SK-N-SH (cell line): ENCODE results near the gene ITM2B. TPM values are rescaled to one million over a fixed set of nuclear protein-coding genes. Genes with fewer than 3 reads are reported as not detected.

Source experiments
- CTCF ChIA-PET: fragments of 300-600, 350-600 bp; formaldehyde crosslinking; extraction: SDS; loops from one replicate; lab custom pipeline; 2021; lab: Yijun Ruan, JAX
- POLR2A ChIA-PET: fragments of 350-600 bp; sonication (Branson Sonifier 250); formaldehyde crosslinking; extraction: SDS; loops from one replicate; lab custom pipeline; 2020; ENCODE audit warnings: antibody characterized with exemption, inconsistent platforms; lab: Yijun Ruan, JAX
- DNase-seq: peaks from one replicate; pipeline ENCODE4 v3.0.0; 2012
- H2AFZ ChIP-seq: fragments of 200-600 bp; sonication (generic); 2 replicates; pipeline ENCODE4 v1.8.1; 2016; ENCODE audit warnings: antibody characterized with exemption, mild to moderate bottlenecking, low read depth
- H3F3A ChIP-seq: fragments of 200-600 bp; sonication (generic); replicated peaks from 2 replicates; pipeline ENCODE3; 2016; ENCODE audit warnings: antibody characterized with exemption, mild to moderate bottlenecking; ENCODE audit not compliant: insufficient read depth
- H3K27ac ChIP-seq, 2 experiments: fragments of 200-500 bp in 1 of 2; fragments of 200-600 bp in 1 of 2; sonication (Bioruptor generic) in 1 of 2; sonication (generic), shearing (Covaris generic) in 1 of 2; 2 replicates each; pipeline versions ENCODE4 v1.5.1 to v1.6.1; 2014 to 2016; ENCODE audit warnings: low read depth in 2 of 2, inconsistent platforms in 1 of 2, low read length in 1 of 2, mild to moderate bottlenecking in 1 of 2, mixed read lengths in 1 of 2
- H3K27me3 ChIP-seq: fragments of 200-600 bp; sonication (generic), shearing (Covaris generic); 2 replicates; pipeline ENCODE4 v1.6.1; 2016; ENCODE audit warnings: mixed run types; ENCODE audit not compliant: insufficient read depth
- H3K36me3 ChIP-seq, 2 experiments: fragments of 200-500 bp in 1 of 2; fragments of 200-600 bp in 1 of 2; sonication (Bioruptor generic) in 1 of 2; sonication (generic) in 1 of 2; replicated peaks in 1 of 2; 2 replicates each; pipeline versions ENCODE3 to v1.5.1; 2014 to 2016; ENCODE audit warnings: low read length in 1 of 2, mild to moderate bottlenecking in 1 of 2; ENCODE audit not compliant: insufficient read depth in 2 of 2, control insufficient read depth in 1 of 2
- H3K4me1 ChIP-seq, 2 experiments: fragments of 200-500 bp in 1 of 2; fragments of 200-600 bp in 1 of 2; sonication (Bioruptor generic) in 1 of 2; sonication (generic), shearing (Covaris generic) in 1 of 2; 2 replicates each; pipeline versions ENCODE4 v1.5.1 to v1.6.1; 2014 to 2016; ENCODE audit warnings: low read depth in 1 of 2, low read length in 1 of 2, mixed run types in 1 of 2; ENCODE audit not compliant: insufficient read depth in 2 of 2, control insufficient read depth in 1 of 2
- H3K4me2 ChIP-seq: fragments of 200-600 bp; sonication (generic), shearing (Covaris generic); 2 replicates; pipeline ENCODE4 v1.6.1; 2017; ENCODE audit warnings: mixed run types
- H3K4me3 ChIP-seq, 2 experiments: fragments of 200-500 bp in 1 of 2; fragments of 200-600 bp in 1 of 2; sonication (Bioruptor generic) in 1 of 2; sonication (generic), shearing (Covaris generic) in 1 of 2; 2 replicates each; pipeline versions ENCODE4 v1.5.1 to v1.8.1; 2014 to 2016; ENCODE audit warnings: low read depth in 2 of 2, inconsistent platforms in 1 of 2, low read length in 1 of 2, mild to moderate bottlenecking in 1 of 2, mixed read lengths in 1 of 2, moderate library complexity in 1 of 2
- H3K79me2 ChIP-seq: fragments of 200-600 bp; sonication (generic); 2 replicates; pipeline ENCODE4 v1.8.1; 2017; ENCODE audit warnings: mild to moderate bottlenecking; ENCODE audit not compliant: insufficient read depth
- H3K9ac ChIP-seq: fragments of 200-600 bp; sonication (generic); 2 replicates; pipeline ENCODE4 v1.6.1; 2017; ENCODE audit warnings: mixed run types
- H3K9me2 ChIP-seq: fragments of 200-600 bp; sonication (generic); 2 replicates; pipeline ENCODE4 v1.6.1; 2017; ENCODE audit warnings: mixed run types
- H3K9me3 ChIP-seq: fragments of 200-600 bp; sonication (generic); 2 replicates; pipeline ENCODE4 v1.6.1; 2017; ENCODE audit warnings: mixed run types, mild to moderate bottlenecking, moderate library complexity
- H4K20me1 ChIP-seq: fragments of 200-600 bp; sonication (generic); 2 replicates; pipeline ENCODE4 v1.6.1; 2017; ENCODE audit warnings: mild to moderate bottlenecking, mixed run types; ENCODE audit not compliant: insufficient read depth
- ELF1 ChIP-seq: IDR thresholded peaks from 2 replicates; pipeline ENCODE4 v1.4.0; 2012
- EP300 ChIP-seq, 2 experiments: IDR thresholded peaks; 2 replicates each; pipeline versions ENCODE4 v1.4.0 to v1.6.1; 2012; ENCODE audit warnings: borderline replicate concordance in 1 of 2, low read depth in 1 of 2, low read length in 1 of 2
- EZH2phosphoT487 ChIP-seq: fragments of 200-600 bp; sonication (generic); IDR thresholded peaks from 2 replicates; pipeline ENCODE4 v1.6.1; 2017; ENCODE audit warnings: low read depth, mixed run types, mild to moderate bottlenecking, antibody characterized with exemption, moderate library complexity, borderline replicate concordance
- FOSL2 ChIP-seq: IDR thresholded peaks from 2 replicates; pipeline ENCODE4 v1.4.0; 2012; ENCODE audit warnings: low read depth, mild to moderate bottlenecking, moderate library complexity, borderline replicate concordance
- FOXM1 ChIP-seq: IDR thresholded peaks from 2 replicates; pipeline ENCODE4 v1.4.0; 2012; ENCODE audit warnings: low read depth, mild to moderate bottlenecking
- GABPA ChIP-seq: IDR thresholded peaks from 2 replicates; pipeline ENCODE4 v1.4.0; 2012; ENCODE audit warnings: low read depth, mild to moderate bottlenecking
- GATA2 ChIP-seq: sonication (generic); formaldehyde crosslinking; IDR thresholded peaks from 2 replicates; pipeline ENCODE4 v1.5.0; 2020; ENCODE audit warnings: mild to moderate bottlenecking, missing genetic modification reagents
- JUND ChIP-seq: IDR thresholded peaks from 2 replicates; pipeline ENCODE4 v1.4.0; 2012
- NFIC ChIP-seq: IDR thresholded peaks from 2 replicates; pipeline ENCODE4 v1.4.0; 2012; ENCODE audit warnings: borderline replicate concordance
- POLR2AphosphoS5 ChIP-seq: IDR thresholded peaks from 2 replicates; pipeline ENCODE4 v1.6.1; 2012; ENCODE audit warnings: low read depth, low read length
- RAD21 ChIP-seq: IDR thresholded peaks from 2 replicates; pipeline ENCODE4 v1.6.1; 2012; ENCODE audit warnings: mild to moderate bottlenecking, low read length
- RCOR1 ChIP-seq: fragments of 150-350 bp; IDR thresholded peaks from 2 replicates; pipeline ENCODE4 v1.6.1; 2017; ENCODE audit warnings: antibody characterized with exemption, low read length
- RFX5 ChIP-seq: IDR thresholded peaks from 2 replicates; pipeline ENCODE4 v1.6.1; 2012; ENCODE audit warnings: mild to moderate bottlenecking, improper control_type of control experiment, low read length
- TCF12 ChIP-seq: IDR thresholded peaks from 2 replicates; pipeline ENCODE4 v1.4.0; 2012
- TEAD4 ChIP-seq: IDR thresholded peaks from 2 replicates; pipeline ENCODE4 v1.4.0; 2012; ENCODE audit warnings: mild to moderate bottlenecking, borderline replicate concordance; ENCODE audit not compliant: insufficient read depth
- YY1 ChIP-seq: IDR thresholded peaks from 2 replicates; pipeline ENCODE4 v1.4.0; 2012; ENCODE audit warnings: low read depth, mild to moderate bottlenecking
- WGBS: methylation state at CpG from one replicate; pipeline ENCODE4 v1.1.6; 2017; ENCODE audit warnings: low lambda C conversion rate; 5-methylcytosine and 5-hydroxymethylcytosine counted together
- polyA plus RNA-seq, 3 experiments: library from polyadenylated mRNA; depleted of rRNA; stranded (reverse); fragments of >200 nt; gene quantifications; 2 replicates each; pipeline ENCODE4 v1.2.3, GENCODE V29; 2012
- TF ChIP-seq, protein P1 (sequence below): IDR thresholded peaks from 2 replicates; pipeline ENCODE4 v1.6.1; 2012; ENCODE audit warnings: mild to moderate bottlenecking, low read depth, low read length, moderate library complexity
- TF ChIP-seq, protein P2 (sequence below): IDR thresholded peaks from 2 replicates; pipeline ENCODE4; 2012
- TF ChIP-seq, protein P3 (sequence below): IDR thresholded peaks from 2 replicates; pipeline ENCODE4 v1.4.0; 2012; ENCODE audit warnings: low read depth, borderline replicate concordance
- TF ChIP-seq, protein P4 (sequence below): fragments of 150-350 bp; IDR thresholded peaks from 2 replicates; pipeline ENCODE4 v1.6.1; 2017; ENCODE audit warnings: antibody characterized with exemption, low read length, low read depth, borderline replicate concordance

The ITM2B gene
- polyA plus RNA-seq, 1 of the 3 experiments (the other 2 are of a cell fraction): 184 TPM

DNA sequence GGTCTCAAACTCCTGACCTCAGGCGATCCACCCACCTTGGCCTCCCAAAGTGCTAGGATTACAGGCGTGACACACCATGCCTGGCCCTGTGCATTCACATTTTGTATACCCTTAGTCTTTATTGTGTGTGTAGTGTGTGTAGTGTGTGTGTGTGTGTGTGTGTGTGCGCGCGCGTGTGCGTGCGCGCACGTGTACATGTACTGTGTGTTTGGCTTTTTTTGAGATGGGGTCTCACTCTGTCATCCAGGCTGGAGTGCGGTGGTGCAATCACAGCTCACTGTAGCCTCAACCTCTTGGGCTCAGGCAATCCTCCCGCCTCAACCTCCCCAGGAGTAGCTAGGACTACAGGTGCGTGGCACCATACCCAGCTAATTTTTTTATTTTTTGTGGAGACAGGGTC, 22.1 kb downstream of the ITM2B start:
- POLR2A ChIA-PET: no interaction called here
- Histone ChIP-seq H3K79me2 (peaks cover 36% of the 10 kb centered on the region), H3K36me3 (peaks cover 52 to 56% of the 10 kb centered on the region in 2 experiments), H3K27ac (no peak overlapping the region), H3F3A (peaks cover under 1% of the 10 kb centered on the region), H3K4me2 (no peak overlapping the region), H3K4me1 (no peaks in the 10 kb centered on the region; a peak in 2 of 4 replicates), H3K9me3 (no peaks in the 10 kb centered on the region), H4K20me1 (no peaks in the 10 kb centered on the region; the same call in 1 of the 2 replicates), H3K4me3 (no peak overlapping the region), H3K9me2 (no peaks in the 10 kb centered on the region), H2AFZ (no peak overlapping the region), H3K9ac (no peak overlapping the region), H3K27me3 (no peaks in the 10 kb centered on the region)
- WGBS: 96% methylated on average over 13 of the region's 13 CpGs
- no peak for DNase-seq
- CTCF ChIA-PET: no interaction called here
- TF ChIP-seq YY1 (no peak), FOSL2 (no peak), EP300 (IDR thresholded peaks at IDR 0.05; ENCODE audit: borderline replicate concordance in 1 of 2, low read depth in 1 of 2, low read length in 1 of 2) (no peak), POLR2AphosphoS5 (no peak), ELF1 (no peak)
- TF ChIP-seq, protein P1, sequence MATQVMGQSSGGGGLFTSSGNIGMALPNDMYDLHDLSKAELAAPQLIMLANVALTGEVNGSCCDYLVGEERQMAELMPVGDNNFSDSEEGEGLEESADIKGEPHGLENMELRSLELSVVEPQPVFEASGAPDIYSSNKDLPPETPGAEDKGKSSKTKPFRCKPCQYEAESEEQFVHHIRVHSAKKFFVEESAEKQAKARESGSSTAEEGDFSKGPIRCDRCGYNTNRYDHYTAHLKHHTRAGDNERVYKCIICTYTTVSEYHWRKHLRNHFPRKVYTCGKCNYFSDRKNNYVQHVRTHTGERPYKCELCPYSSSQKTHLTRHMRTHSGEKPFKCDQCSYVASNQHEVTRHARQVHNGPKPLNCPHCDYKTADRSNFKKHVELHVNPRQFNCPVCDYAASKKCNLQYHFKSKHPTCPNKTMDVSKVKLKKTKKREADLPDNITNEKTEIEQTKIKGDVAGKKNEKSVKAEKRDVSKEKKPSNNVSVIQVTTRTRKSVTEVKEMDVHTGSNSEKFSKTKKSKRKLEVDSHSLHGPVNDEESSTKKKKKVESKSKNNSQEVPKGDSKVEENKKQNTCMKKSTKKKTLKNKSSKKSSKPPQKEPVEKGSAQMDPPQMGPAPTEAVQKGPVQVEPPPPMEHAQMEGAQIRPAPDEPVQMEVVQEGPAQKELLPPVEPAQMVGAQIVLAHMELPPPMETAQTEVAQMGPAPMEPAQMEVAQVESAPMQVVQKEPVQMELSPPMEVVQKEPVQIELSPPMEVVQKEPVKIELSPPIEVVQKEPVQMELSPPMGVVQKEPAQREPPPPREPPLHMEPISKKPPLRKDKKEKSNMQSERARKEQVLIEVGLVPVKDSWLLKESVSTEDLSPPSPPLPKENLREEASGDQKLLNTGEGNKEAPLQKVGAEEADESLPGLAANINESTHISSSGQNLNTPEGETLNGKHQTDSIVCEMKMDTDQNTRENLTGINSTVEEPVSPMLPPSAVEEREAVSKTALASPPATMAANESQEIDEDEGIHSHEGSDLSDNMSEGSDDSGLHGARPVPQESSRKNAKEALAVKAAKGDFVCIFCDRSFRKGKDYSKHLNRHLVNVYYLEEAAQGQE: no peak
- TF ChIP-seq, protein P2, sequence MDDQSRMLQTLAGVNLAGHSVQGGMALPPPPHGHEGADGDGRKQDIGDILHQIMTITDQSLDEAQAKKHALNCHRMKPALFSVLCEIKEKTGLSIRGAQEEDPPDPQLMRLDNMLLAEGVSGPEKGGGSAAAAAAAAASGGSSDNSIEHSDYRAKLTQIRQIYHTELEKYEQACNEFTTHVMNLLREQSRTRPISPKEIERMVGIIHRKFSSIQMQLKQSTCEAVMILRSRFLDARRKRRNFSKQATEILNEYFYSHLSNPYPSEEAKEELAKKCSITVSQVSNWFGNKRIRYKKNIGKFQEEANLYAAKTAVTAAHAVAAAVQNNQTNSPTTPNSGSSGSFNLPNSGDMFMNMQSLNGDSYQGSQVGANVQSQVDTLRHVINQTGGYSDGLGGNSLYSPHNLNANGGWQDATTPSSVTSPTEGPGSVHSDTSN: no peak
- TF ChIP-seq, protein P3, sequence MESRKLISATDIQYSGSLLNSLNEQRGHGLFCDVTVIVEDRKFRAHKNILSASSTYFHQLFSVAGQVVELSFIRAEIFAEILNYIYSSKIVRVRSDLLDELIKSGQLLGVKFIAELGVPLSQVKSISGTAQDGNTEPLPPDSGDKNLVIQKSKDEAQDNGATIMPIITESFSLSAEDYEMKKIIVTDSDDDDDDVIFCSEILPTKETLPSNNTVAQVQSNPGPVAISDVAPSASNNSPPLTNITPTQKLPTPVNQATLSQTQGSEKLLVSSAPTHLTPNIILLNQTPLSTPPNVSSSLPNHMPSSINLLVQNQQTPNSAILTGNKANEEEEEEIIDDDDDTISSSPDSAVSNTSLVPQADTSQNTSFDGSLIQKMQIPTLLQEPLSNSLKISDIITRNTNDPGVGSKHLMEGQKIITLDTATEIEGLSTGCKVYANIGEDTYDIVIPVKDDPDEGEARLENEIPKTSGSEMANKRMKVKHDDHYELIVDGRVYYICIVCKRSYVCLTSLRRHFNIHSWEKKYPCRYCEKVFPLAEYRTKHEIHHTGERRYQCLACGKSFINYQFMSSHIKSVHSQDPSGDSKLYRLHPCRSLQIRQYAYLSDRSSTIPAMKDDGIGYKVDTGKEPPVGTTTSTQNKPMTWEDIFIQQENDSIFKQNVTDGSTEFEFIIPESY: no peak

DNA sequence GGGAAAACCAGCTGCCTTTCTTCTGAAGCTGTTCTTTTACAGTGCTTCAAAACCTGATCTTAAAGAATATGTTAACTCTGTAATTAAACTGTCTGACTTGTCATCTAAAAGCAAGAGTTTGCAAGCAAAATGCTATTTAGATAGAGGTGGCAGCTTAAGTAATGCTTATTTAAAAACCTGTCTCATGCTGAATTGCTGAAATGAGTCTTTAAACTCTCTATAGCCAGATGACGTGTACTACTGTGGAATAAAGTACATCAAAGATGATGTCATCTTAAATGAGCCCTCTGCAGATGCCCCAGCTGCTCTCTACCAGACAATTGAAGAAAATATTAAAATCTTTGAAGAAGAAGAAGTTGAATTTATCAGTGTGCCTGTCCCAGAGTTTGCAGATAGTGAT, 22.9 kb downstream of the ITM2B start:
- H3K27me3 ChIP-seq: no peaks in the 10 kb centered on the region
- no peak overlapping the region for H3K9ac ChIP-seq
- no peak overlapping the region for H3K4me3 ChIP-seq
- no peak overlapping the region for H3K27ac ChIP-seq
- no peak overlapping the region for H3K4me2 ChIP-seq
- H4K20me1 ChIP-seq: no peaks in the 10 kb centered on the region; the same call in 1 of the 2 replicates
- POLR2A ChIA-PET: no interaction called here
- no peaks in the 10 kb centered on the region; a peak in 2 of 4 replicates for H3K4me1 ChIP-seq
- no peaks in the 10 kb centered on the region for H3F3A ChIP-seq
- H2AFZ ChIP-seq: no peak overlapping the region
- WGBS: 83% methylated on average over 1 of the region's 1 CpG
- H3K9me3 ChIP-seq: no peaks in the 10 kb centered on the region
- no peaks in the 10 kb centered on the region for H3K9me2 ChIP-seq
- peaks cover 27% of the 10 kb centered on the region; the same call in 1 of the 2 replicates for H3K79me2 ChIP-seq
- peaks cover 58 to 62% of the 10 kb centered on the region in 2 experiments for H3K36me3 ChIP-seq
- DNase-seq: no peak
- CTCF ChIA-PET: no interaction called here
- TF ChIP-seq RFX5 (no peak), FOXM1 (no peak), RCOR1 (no peak), RAD21 (no peak), FOSL2 (no peak), NFIC (no peak), GABPA (no peak), TCF12 (no peak), TEAD4 (no peak), EP300 (IDR thresholded peaks at IDR 0.05; ENCODE audit: borderline replicate concordance in 1 of 2, low read depth in 1 of 2, low read length in 1 of 2) (no peak), GATA2 (CRISPR knock-in tag) (no peak), JUND (no peak), EZH2phosphoT487 (no peak)
- TF ChIP-seq, protein P4, sequence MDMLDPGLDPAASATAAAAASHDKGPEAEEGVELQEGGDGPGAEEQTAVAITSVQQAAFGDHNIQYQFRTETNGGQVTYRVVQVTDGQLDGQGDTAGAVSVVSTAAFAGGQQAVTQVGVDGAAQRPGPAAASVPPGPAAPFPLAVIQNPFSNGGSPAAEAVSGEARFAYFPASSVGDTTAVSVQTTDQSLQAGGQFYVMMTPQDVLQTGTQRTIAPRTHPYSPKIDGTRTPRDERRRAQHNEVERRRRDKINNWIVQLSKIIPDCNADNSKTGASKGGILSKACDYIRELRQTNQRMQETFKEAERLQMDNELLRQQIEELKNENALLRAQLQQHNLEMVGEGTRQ: no peak
